NT2/D1 (cell line): ENCODE data around the gene RUSC2.

Experiments
- SUZ12 ChIP-seq: IDR thresholded peaks from 2 replicates; pipeline ENCODE4 v1.6.1; 2011; ENCODE audit not compliant: insufficient read length, insufficient read depth; ENCODE audit errors: extremely low read depth
- YY1 ChIP-seq: IDR thresholded peaks from 2 replicates; pipeline ENCODE4 v1.6.1; 2011; ENCODE audit not compliant: insufficient read length, insufficient read depth
- ZNF274 ChIP-seq: IDR thresholded peaks from 2 replicates; pipeline ENCODE4 v1.6.1; 2011; ENCODE audit warnings: mild to moderate bottlenecking, low read depth, low read length

GRCh38 chr9:35448496-35448895 is 41.4 kb upstream of the RUSC2 start:
- TF ChIP-seq YY1, result no peak
- TF ChIP-seq ZNF274, result no peak
- no peak for TF ChIP-seq SUZ12
